ENCODE data around the gene WFIKKN2. TPM values are rescaled to one million over a fixed set of nuclear protein-coding genes. Genes with fewer than 3 reads are reported as not detected.

The WFIKKN2 gene
- total and polyA plus RNA-seq, 2 of the 13 experiments (the other 11 are each of a cell fraction or from before 2014, with no cell fraction given) = not detected

GRCh38 chr17:50867363-50868139, 32.2 kb downstream of the WFIKKN2 start (continued):
- TF ChIP-seq CTCF (CRISPR knock-in tag; IDR thresholded peaks at IDR 0.05) = peak; percentile 23; the same call in 1 of the 2 replicates
- 0 out of 2 replicates have a peak, but pooled peaks have one; percentile 83 for TF ChIP-seq ZSCAN20 (CRISPR knock-in tag; IDR thresholded peaks at IDR 0.05; ENCODE audit: borderline replicate concordance)
- TF ChIP-seq POLR2A (IDR thresholded peaks at IDR 0.05; ENCODE audit: insufficient read depth in 1 of 2, low read depth in 2 of 2, low read length in 2 of 2) = peak in 1 of 2 experiments; percentile 75; a peak in 2 of 4 replicates
- TF ChIP-seq MZF1 (CRISPR knock-in tag; IDR thresholded peaks at IDR 0.05; ENCODE audit: borderline replicate concordance) = no peak
- no peak; the same call in 1 of the 2 replicates for TF ChIP-seq ONECUT2 (CRISPR knock-in tag; IDR thresholded peaks at IDR 0.05)
- peak; percentile 29 for TF ChIP-seq FOXA3 (CRISPR knock-in tag; IDR thresholded peaks at IDR 0.05)
- peak; percentile 85; the same call in 1 of the 2 replicates for TF ChIP-seq ZC3H4 (CRISPR knock-in tag; IDR thresholded peaks at IDR 0.05; ENCODE audit: borderline replicate concordance)
- TF ChIP-seq RAD21 (CRISPR knock-in tag; IDR thresholded peaks at IDR 0.05) = peak; percentile 24; the same call in 1 of the 2 replicates
- TF ChIP-seq HMG20A (CRISPR knock-in tag; IDR thresholded peaks at IDR 0.05; ENCODE audit: borderline replicate concordance) = peak; percentile 18; the same call in 1 of the 2 replicates
- TF ChIP-seq ZNF614 (CRISPR knock-in tag; IDR thresholded peaks at IDR 0.05; ENCODE audit: borderline replicate concordance) = no peak; the same call in 1 of the 2 replicates
- 0 out of 2 replicates have a peak, but pooled peaks have one; percentile 35 for TF ChIP-seq ZNF7 (CRISPR knock-in tag; IDR thresholded peaks at IDR 0.05)
- TF ChIP-seq DDIT3 (CRISPR knock-in tag; IDR thresholded peaks at IDR 0.05) = 0 out of 2 replicates have a peak, but pooled peaks have one; percentile 44
- no peak for TF ChIP-seq PITX1 (CRISPR knock-in tag; IDR thresholded peaks at IDR 0.05)
- peak; percentile 78 for TF ChIP-seq MEF2D (CRISPR knock-in tag; IDR thresholded peaks at IDR 0.05)
- TF ChIP-seq KLF11 (CRISPR knock-in tag; IDR thresholded peaks at IDR 0.05) = peak; percentile 48; the same call in 1 of the 2 replicates
- TF ChIP-seq SP4 (CRISPR knock-in tag; IDR thresholded peaks at IDR 0.05) = peak; percentile 88
- peak; percentile 72 for TF ChIP-seq NR2C2 (CRISPR knock-in tag; IDR thresholded peaks at IDR 0.05; ENCODE audit: borderline replicate concordance)
- peak; percentile 78; the same call in 1 of the 2 replicates for TF ChIP-seq CBFB (CRISPR knock-in tag; IDR thresholded peaks at IDR 0.05)
- TF ChIP-seq RFXAP (CRISPR knock-in tag; IDR thresholded peaks at IDR 0.05; ENCODE audit: borderline replicate concordance) = peak; percentile 99
- TF ChIP-seq ZNF580 (CRISPR knock-in tag; IDR thresholded peaks at IDR 0.05; ENCODE audit: borderline replicate concordance, low read depth) = peak; percentile 64; the same call in 1 of the 2 replicates
- TF ChIP-seq ZNF256 (CRISPR knock-in tag; conservative IDR thresholded peaks at IDR 0.05) = no peak
- TF ChIP-seq CREB3 (CRISPR knock-in tag; IDR thresholded peaks at IDR 0.05) = 0 out of 2 replicates have a peak, but pooled peaks have one; percentile 27
- TF ChIP-seq ATF1 (CRISPR knock-in tag; IDR thresholded peaks at IDR 0.05) = peak; percentile 94
- TF ChIP-seq NAIF1 (CRISPR knock-in tag; IDR thresholded peaks at IDR 0.05; ENCODE audit: borderline replicate concordance) = peak; percentile 61; the same call in 1 of the 2 replicates
- TF ChIP-seq ZBTB33 (CRISPR knock-in tag; IDR thresholded peaks at IDR 0.05) = 0 out of 2 replicates have a peak, but pooled peaks have one; percentile 31
- 0 out of 2 replicates have a peak, but pooled peaks have one; percentile 16 for TF ChIP-seq TEAD2 (CRISPR knock-in tag; IDR thresholded peaks at IDR 0.05)
